ENCODE results near the gene SCAP.

The SCAP gene

DNA sequence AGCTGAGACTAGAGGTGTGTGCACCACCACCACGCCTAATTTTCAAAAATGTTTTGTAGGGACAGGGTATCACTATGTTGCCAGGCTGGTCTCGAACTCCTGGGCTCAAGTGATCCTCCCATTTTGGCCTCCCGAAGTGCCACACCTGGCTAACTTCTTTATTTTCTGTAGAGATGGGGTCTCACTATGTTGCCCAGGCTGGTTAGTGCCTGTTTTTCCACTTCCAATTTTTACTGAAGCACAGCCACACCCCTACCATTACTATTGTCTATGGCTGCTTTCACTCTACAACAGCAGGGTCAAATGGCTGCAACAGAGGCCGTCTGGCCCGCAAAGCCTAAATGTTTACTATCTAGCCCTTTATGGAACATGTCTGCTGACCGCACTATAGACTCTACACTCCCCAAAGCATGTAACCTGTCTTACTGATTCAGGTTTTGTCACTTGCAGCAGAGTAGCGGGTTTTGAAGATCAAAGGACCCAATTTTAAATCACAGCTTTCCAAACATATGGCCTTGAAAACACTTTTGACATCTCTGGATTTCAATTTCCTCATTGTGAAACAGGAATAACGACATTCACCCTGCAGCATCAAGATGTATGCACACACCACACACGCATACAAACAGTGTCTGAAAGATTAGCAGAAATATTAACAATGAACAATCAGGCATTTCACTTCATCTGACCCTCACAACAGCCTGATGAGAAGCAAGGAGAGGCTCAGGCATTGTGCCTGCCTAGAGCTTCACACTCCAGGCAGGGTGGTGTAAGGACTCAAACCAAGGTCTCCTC, 46.1 kb downstream of the SCAP start:
- no peak for DNase-seq

DNA sequence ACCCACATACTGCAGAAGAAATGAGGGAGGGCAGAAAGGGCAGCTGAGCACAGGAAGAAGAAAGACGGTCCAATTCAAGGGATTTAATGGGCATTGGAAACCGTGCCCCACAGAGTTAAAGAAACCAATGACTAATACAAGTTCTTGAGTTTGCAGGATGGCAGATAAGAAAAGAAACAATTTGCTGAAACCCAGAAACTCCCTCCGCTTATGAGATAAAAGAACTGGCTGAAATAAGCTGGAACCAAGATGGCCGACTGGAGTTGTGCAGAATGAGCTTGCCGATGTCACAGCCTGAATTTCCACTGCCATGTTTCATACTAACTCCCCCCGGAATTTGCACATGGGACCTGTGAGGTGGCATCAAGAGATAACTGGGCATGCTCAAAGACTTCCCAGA, 47.1 kb downstream of the SCAP start:
- DNase-seq: no peak

DNA sequence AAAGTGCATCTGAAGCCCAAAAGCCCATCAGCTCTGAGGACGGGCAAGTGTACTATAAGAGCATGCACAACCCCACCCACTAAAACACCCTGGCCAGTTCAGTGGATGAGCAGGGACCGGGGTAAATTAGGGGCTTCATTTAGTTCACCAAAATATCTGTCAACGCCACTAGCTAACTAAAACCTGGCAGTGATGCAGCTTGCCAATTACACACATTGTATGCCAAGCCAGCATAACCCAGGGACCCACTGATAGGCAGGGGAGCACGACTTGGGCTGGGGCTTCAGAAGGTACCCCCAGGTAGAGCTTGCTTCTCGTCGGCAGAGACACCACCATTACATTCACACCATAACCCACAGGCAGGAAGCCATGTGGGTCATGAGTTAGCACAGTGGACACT, 47.9 kb downstream of the SCAP start:
- no peak for DNase-seq

DNA sequence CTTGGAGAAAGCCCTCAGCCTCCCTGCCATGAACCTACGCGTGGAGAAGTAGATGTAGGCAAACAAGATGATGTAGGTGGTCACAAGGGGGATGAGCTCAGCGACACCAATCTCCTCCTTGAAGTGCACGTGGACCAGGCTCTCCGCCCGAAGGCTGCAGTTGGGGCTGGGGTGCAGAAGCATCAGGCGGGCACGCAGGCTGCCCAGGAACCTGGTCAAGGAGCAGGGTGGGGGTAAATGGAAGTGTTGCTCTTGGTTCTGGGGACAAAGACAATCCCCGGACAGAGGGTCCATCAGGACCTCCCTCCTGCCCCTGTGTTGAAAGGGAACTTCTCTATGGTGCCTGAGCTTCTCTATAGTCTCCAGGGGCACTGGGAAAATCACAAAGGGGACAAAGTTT, 49.8 kb downstream of the SCAP start:
- no peak for DNase-seq

DNA sequence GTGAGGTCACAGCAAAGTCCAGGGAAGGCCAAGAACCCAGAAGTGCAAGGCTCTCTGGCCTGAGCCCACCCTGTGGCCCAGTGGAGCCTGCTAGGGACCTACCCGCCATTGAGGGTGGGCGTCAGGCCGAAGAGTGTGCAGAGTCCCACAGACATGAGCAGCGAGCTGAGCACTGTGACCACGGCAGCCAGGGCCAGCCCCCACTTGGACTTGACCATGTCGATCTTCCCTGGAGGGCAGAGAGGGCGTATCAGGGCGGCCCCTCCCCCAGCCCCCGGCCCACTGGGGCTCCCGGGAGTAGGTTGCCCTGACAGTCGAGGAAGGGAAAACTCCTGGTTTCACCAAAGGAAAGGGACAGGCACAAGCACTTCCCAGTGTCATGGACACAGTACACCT, 50.4 kb downstream of the SCAP start:
- DNase-seq: no peak

DNA sequence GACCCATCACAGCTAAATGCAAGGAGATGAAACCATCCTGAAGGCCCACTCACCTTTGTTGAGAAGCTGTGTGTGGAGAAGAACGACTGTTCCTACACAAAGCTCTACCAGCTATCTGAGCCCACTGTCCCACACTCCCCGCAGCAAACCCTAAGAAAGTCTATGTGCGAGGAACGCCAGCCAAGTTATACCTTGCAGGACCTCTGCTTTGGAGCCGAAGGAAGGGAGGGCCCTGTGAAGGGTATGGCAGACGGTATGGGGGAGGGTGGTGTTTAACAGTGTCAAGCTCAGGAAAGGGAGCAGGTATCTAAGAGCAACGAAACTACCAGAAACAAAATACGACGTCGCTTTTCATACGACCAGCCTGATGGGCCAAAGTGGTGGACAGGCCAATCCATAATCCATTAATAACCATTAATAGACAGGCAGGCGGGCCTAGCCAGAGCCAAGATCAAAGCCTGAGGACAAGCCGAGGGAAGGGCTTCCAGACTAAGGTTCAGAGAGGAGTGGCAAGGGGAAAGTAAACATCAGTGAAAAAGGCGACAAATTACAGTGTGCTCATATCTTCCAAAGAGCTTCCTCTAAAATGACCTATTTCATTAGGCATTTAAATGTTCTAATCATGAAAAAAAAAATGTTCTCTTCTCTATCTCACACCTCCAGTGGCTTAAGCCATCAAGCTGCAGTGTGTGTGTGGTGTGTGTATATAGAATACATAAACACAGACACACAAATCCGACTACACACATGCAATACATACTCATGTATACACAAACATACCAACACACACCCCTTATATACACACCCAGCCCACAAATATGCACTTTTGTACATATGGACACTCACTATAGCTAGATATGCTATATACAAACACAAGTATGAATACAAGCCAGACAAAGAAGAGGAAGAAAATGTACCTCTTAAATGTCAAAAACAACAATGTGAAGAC, 51.0 kb downstream of the SCAP start:
- DNase-seq: no peak

DNA sequence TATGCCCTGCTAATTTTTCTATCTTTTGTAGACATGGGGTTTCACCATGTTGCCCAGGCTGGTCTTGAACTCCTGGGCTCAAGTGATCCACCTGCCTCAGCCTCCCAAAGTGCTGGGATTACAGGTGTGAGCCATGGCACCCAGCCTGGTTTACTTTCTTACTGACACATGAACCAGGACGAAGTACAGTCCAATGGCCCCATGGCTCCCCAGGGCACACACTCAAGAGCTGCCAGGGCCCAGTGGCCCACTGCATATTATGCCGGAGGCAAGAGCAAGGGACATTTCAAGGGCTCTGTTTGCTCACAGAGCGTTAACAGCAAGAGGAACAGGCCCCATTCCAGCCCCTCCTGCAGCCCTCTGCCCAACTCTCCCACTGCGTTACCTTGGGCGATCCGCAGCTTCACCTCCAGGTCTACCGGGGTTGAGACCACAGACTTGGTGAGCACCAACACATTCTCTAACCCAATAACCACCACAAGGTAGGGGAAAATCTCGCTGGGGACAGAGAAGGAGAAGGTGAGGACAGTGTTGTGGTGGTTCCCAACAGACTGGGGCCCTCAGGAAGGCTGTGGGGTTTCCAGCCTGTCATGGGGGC, 52.1 kb downstream of the SCAP start:
- DNase-seq: no peak

DNA sequence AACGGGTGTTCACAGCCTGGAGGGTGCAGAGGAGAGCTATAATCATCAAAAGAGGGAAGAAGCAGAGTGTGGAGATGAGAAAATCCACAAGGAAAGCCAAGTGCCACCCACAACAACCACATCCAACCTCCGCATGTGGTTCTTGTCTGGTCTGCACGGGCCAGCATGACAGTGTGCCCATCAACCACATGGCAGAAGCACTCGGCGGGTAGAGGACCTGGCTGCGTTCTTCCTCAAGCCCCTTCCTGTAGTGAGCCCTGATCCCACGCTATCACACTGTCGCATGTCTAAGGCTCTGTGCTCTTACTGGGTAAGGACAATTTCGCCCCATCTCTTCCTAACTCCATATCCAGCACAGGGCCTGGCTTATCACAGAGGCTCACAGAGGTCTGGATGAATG, 53.0 kb downstream of the SCAP start:
- no peak for DNase-seq

DNA sequence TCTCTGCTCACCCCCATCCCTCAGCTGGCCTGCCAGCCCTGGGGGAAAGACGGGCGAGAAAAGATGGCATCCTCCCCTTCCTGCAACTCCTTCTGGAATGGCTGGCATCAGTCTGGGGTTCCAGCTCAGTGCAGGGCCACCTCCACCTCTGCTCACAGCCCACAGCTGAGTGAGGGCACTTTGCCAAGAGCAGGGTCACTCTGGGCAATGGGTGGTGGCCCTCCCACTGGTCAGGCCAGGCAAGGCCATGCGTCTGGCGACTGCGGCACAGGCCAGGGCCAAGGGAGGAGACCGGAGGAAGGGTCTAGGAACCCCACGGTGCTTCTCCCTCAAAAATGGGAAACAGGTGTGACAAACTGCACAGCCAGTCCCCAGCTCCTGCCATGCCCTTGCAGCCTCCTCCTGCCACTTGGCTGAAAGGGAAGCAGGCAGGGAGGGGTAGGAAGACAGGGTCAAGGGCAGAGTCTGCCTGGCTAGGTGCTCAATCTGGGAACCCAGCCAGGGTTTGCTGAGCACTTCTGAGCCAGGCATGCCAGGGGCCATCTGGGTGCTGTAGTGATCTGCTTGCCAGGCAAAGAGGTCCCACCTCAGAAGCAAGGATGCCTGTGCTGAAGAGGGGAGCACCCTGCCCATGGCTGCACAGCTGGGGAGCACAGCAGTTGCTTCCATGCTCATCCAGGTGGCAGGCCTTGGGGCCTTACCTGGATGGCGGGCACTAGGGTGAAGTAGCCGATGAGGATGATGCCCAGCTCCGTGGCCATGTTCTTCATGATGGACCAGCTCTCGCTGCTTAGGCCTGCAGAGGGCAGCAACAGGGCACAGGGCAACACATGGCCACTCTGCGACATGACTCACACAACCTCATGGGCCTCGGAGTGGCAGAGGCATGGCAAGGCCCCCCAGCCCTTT, 53.7 kb downstream of the SCAP start:
- peak; percentile 44 for DNase-seq

DNA sequence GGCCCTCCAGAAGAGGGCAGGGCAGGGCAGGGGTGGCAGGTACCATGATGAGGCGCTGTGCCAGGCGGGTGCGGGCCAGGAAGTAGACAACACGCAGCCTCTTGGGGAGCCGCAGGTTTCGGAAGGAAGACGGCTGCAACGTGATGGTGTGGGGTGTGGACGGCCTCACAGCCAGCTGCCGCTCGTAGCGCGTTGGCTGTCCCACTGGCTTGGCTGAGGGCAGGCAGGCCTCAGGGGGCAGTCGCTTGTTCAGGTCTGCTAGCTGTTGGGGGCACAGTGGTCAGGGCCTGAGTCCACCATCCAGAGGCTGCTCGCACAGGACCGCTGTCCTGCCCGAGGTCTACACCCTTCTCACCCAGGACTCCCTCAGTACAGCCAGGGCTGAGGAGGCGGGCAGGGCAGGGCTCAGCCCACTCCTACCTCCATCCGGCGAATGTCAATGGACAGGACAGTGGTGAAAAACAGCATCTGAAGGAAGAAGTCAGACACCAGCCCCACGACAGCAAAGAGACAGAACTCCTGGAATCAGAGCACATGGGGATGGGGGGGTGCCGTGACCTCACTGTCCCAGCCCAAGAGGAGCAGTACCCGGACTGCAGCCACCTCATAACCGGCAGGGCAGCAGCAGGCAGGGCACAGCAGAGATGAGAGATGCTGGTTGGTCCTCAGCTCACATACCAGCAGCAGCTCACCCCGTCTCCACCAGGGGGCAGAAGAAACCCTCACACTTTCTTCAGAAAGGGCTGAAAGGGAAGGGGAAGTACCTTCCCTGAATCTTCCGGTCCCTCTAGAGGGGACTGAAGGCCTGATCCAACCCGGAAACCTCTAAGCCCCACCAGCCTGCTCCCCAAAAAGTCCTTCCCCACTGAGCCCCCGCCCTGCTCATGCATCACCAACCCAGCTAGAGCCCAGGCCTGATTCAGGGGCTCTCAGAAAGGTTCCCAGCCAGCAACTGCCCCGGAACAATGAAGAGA, 54.9 kb downstream of the SCAP start:
- DNase-seq: peak; percentile 91

DNA sequence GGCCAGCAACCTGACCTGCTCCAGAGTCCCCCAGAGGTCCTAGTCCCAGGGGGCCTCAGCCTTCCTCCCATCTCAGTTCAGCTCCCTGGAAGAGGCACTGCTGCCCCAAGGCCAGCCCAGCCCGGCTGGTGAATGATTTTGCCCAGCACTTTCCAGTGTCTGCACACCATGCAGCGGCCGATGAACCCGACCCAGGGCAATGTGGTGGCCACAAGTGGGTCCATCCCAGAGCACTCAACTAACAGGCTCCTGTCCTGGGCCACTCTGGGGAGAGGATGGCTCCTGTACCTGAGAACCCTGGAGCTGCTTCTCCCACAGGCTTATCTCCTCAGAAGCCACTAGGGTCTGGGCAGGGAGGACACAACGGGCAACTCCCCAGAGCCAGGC, 55.7 kb downstream of the SCAP start:
- no peak for DNase-seq

DNA sequence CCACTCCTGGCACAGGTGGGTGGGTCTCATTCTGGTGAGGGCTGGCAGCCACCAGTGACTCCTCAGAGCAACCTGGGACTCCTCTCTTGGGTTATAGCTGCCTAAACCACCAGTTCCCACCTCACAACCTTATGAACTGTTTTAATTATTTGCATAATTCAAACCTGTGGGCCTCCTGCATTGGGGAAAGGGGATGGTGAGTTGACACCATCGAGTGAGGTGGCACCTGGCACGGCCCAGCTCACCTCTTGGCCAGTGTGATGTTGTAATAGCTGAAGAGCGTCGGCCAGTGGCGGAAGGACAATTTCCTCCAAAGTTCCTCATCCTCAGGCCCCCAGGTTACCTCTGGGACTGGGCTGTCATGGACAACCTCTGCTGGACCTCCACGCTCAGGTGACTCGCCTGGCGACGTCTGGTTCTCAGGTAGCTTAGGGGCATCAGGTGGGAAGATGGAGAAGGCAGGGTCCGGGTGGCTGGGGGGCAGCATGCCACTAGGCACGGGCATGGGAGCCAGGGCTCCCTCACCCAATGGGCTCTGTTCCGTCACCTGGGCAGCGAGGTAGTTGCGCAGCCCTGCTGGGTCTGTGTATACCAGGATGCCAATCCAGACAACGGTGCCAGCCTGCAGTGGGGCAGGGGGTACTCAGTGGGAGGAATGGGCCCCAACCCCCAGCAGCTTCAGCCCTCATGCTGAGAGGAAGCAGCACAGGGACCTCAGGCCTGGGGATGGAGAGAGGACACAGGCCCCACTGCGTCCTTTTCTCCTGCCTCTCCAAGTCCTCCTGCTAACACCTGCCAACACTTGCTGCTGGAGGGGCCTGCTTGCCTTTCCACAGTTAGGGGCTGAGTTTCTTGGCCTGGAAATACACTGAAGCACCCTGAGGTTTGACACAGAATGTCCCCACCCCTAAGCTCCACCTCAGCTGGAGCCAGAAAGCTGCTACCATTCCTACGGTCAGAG, 56.4 kb downstream of the SCAP start:
- DNase-seq: no peak

DNA sequence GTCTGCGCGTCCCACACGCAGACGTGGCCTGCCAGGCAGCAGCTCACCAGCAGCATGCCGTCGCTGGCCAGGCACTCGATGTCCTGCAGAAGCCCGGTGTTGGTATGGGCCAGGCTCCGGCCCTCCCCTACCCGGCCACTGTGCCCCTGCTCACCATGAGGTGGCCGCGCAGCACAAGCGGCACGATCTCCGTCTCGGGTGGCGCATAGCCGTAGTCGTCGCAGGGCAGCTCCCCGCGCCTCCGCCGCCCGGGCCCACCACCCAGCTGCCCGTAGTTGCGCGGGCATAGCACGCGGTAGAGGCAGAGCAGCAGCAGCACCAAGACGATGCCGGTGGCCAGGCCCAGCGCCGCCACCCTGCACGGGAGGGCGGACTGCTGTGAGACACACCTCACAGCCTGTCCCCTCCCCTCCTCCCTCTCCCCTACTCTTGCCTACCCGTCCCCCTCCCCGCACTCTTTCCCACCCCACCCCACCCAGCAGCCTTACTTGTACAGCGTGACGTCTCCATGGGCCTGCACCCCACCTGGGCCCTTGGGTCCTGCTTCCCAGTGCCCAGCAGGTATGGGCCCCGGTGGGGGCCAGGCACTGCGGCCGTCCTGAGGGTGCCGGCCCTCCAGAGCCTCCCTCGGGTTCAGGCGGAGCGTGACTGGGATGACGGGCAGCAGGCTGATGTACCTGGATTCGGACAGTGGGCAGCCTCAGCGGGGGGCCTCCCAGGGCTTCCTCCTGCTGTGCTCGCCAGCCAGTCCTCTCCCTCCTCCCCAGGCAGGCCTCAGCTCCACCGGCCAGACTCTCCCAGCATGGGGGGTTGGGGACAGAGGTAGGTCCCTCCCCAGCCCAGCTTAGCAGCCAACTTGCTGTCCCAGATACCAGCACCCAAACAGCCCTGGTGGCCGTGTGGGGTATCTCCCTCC, 57.3 kb downstream of the SCAP start:
- no peak for DNase-seq

DNA sequence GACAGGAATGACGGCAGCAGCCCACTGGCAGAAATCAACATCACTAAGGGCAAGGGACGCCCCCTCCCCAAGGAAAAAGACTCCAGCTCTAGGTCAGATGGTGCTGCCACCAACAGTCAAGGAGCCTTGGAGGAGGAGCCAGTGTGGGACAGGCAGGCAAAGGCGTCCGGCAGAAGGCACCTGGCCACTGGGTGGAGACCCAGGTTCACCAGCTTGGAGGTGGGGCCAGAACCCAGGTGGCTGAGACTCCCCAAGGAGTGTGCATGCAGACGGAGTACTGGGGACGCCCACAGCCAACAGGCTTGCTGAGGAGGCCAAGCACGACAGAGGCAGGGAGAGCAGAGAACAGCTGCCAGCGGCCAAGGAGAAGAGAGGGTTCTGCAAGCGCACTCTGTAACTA, 59.7 kb downstream of the SCAP start:
- DNase-seq: no peak

DNA sequence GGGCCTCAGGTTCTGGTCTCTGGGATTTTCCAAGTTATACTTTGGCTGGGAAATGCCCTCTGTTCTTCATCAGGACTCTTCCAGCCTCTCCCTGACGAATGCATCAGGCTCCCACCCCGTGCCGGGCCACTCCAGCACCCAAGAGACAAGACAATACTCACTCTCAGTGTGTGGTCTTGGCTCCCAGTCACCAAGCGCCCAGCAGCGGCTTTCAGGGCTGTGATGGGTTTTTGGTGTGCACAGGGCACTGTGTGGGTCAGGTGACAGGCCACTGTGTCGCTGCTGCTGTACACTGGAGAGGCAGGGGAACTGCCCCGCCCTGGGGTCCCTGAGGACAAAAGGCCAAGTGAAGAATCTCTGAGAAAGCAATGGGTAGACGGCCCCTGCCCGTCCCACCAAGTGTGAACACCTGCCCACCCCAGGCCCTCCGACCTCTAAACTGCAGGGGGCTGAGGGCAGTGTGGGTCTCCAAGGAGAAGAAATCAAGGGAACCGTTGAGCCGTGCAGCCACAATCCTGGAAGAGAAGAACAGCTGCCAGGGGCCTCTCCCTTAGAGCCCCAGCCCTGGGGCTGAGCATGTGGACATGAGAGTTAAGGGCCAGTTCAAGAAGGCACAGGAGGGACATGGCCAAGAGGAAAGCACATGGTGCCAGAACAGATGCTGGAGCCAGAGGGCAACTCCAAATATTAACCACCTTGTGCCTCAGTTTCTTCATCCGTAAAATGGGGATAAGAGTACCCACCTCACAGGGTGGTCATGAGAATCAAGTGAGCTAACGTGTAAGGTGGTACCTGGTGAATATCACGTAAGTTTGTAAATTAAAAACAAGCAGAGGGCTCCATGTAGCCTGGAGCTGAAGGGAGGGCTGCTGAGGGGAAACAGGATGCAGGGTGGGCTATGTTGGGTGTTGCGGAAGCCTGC, 60.8 kb downstream of the SCAP start:
- DNase-seq: no peak

DNA sequence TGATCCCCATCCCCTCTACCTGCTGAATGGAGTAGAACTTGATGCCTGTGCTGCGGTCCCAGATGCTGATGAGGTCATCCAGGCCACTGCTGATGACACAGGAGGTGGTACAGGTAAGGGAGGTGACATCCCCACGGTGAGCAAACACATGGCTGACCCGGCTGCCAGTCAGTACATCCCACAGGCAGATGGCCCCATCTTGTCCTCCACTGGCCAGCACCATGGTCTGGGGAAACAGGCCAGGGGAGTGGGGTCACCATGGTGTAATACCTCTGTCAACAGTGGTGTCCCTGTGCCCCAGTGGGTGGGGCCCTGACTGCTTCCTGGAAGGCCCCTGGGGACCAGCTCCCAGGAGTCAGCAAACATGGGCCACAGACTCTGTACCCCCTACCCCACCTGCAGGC, 61.6 kb downstream of the SCAP start:
- no peak for DNase-seq

DNA sequence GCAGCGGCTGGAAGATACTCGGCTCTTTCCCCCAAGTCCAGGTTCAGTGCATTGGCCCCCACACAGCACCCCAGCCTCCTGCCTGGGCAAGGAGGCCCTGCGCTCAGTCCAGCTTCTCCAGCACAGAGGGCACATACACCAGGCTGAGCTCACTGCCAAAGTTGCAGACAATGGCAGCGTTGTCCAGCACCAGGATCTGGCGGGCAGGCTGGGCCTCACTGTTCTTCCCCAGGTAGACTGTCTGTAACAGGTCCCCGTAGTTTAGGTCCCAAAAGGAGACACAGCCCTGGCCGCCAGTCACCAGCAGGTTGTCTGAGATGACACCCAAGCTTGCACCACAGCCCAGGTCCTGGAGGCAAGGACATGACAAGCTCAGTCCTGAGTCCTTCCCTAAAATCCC, 62.0 kb downstream of the SCAP start:
- no peak for DNase-seq

All from inflammatory macrophage treated with lipopolysaccharide for 4 hours (primary cell).